ENCODE measurements around the gene SRMS. TPM values are rescaled to one million over a fixed set of nuclear protein-coding genes. Genes with fewer than 3 reads are reported as not detected.

Gene SRMS
- total RNA-seq, 1 donor from 2014 or later: not detected

DNA sequence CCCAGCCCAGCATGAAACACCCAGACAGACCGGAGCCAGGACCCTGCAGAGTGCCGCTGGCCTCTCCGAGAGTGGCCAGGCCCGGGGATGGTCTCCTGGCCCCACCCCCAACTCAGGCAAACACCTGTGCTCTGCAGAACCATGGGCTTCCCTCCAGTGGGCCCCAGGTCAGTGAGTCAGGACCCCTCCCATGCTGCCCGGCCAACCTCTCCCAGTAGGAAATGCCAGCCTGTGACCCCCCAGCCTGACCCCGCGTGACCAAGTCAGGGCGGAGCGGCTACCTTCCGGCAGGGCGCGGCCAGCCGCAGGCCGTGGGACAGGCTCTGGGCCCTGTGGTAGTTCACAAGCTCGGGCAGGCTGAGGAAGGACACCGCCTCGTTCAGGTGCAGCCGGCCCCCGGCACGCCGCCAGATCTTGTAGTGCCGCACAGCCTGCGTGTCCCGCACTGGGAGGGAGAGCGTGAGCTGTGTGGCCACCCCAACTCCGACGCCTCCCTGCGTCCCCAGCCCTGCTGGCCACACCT is 13.6 kb downstream of the SRMS start:
- DNase-seq (ENCODE audit: low spot score in 2 of 2): no peak
- Histone ChIP-seq H3K27ac (no peak overlapping the region), H3K4me3 (no peak overlapping the region), H3K27me3 (peaks cover 8% of the 10 kb centered on the region), H3K4me1 (peaks cover 0 to 2% of the 10 kb centered on the region in 2 donors), H3K9me3 (no peaks in the 10 kb centered on the region), H3K36me3 (no peaks in the 10 kb centered on the region)
- intact Hi-C loops (cut with DNase I): no loop called here
- TF ChIP-seq CTCF (IDR thresholded peaks at IDR 0.05): no peak

DNA sequence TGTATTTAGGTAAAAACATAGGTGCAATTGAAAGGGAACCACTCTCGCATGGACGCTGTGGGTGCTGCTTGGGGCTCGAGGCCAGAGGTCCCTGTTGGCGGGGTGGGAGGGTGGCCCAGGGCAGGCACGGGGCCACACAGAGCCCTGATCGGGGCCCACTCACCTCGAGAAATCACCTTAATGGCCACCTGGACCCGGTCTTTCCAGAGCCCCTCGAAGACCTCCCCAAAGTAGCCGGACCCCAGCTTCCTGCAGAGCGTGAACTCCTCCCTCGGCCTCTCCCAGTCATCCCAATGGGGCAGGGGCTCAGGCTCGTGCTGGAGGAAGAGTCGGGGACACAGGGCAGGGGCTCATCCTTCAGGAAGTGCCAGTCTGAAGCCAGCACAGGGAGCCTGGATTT is 14.2 kb downstream of the SRMS start:
- intact Hi-C loops (cut with DNase I): no loop called here
- Histone ChIP-seq H3K36me3 (no peaks in the 10 kb centered on the region), H3K27ac (no peak overlapping the region), H3K9me3 (no peaks in the 10 kb centered on the region), H3K27me3 (peaks cover 8% of the 10 kb centered on the region), H3K4me3 (no peak overlapping the region), H3K4me1 (peaks cover 0 to 2% of the 10 kb centered on the region in 2 donors)
- TF ChIP-seq CTCF (IDR thresholded peaks at IDR 0.05): no peak
- DNase-seq (ENCODE audit: low spot score in 2 of 2): no peak

GRCh38 chr20:63532449-63532971 is 15.0 kb downstream of the SRMS start:
- peaks cover 8% of the 10 kb centered on the region for H3K27me3 ChIP-seq
- no peak for TF ChIP-seq CTCF (IDR thresholded peaks at IDR 0.05)
- no peak overlapping the region for H3K27ac ChIP-seq
- no peak for DNase-seq (ENCODE audit: low spot score in 2 of 2)
- no peaks in the 10 kb centered on the region for H3K9me3 ChIP-seq
- intact Hi-C loops (cut with DNase I): no loop called here
- H3K36me3 ChIP-seq: no peaks in the 10 kb centered on the region
- no peak overlapping the region for H3K4me3 ChIP-seq
- H3K4me1 ChIP-seq: peaks cover 0 to 2% of the 10 kb centered on the region in 2 donors

DNA sequence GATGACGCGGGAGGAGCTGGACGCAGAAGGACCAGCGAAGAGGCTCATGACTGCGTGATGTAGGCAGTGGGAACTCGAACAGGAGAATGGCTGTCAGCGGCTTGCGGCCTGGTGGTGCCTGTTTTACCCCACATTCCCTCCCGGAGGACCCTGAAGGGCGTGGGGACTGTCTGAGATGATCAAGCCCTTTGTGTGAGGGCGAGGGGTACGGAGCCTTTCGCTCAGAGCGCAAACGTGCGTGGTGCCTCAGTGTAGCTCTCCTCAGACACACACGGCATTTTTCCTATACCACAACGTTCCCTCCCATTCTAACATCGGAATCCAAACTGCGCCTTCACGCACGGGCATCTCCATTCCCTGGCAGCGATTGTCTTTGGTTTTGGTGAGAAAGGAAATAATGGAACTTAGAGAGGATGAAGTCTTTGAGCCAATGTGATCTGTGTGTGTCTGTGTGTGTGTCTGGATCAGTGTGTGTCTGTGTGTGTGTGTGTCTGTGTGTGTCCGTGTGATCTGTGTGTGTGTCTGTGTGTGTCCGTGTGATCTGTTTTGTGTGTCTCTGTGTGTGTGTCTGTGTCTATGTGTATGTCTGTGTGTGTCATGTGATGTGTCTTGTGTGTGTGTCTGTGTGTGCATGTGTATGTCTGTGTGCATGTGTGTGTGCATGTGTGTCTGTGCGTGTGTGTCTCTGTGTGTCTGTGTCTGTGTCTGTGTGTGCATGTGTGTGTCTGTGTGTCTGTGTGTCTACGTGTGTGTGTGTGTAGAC is 15.7 kb downstream of the SRMS start:
- intact Hi-C loops (cut with DNase I): no loop called here
- peaks cover 0 to 2% of the 10 kb centered on the region in 2 donors for H3K4me1 ChIP-seq
- H3K9me3 ChIP-seq: no peaks in the 10 kb centered on the region
- no peak for TF ChIP-seq CTCF (IDR thresholded peaks at IDR 0.05)
- H3K27me3 ChIP-seq: peaks cover 7% of the 10 kb centered on the region
- no peak for DNase-seq (ENCODE audit: low spot score in 2 of 2)
- H3K36me3 ChIP-seq: no peaks in the 10 kb centered on the region
- no peak overlapping the region for H3K27ac ChIP-seq
- H3K4me3 ChIP-seq: no peak overlapping the region

DNA sequence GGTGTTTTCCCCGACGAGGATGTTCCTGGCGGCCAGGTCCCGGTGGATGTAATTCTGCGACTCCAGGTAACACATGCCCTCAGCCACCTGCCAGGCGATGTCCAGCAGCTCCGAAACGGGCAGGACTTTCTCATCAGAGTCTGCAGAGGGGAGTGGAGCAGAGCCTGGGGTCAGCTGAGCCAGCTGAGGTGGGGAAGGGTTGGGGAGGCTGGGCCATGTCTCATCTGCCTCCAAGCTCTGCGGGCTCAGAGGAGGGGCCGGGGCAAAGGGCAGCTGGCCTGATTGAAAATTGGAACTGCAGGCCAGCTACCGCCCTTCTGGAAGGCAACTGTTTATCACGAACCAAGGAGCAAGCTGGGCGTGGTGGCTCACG is 16.8 kb downstream of the SRMS start:
- Histone ChIP-seq H3K9me3 (no peaks in the 10 kb centered on the region), H3K4me3 (no peak overlapping the region), H3K36me3 (no peaks in the 10 kb centered on the region), H3K4me1 (no peaks in the 10 kb centered on the region), H3K27ac (no peak overlapping the region), H3K27me3 (no peaks in the 10 kb centered on the region)
- TF ChIP-seq CTCF (IDR thresholded peaks at IDR 0.05): no peak
- intact Hi-C loops (cut with DNase I): no loop called here
- DNase-seq (ENCODE audit: low spot score in 2 of 2): no peak

Measured in ascending aorta (tissue), 2 donors.